HG02852 (cell line): ENCODE measurements around the gene ZBTB20.

ENCODE experiments used
- ATAC-seq: cut with Tn5 transposase; IDR thresholded peaks from one replicate; pipeline ENCODE4 v1.9.1; 2021; ENCODE audit warnings: mild to moderate bottlenecking, moderate library complexity; ENCODE audit not compliant: unreplicated experiment

Gene ZBTB20

DNA sequence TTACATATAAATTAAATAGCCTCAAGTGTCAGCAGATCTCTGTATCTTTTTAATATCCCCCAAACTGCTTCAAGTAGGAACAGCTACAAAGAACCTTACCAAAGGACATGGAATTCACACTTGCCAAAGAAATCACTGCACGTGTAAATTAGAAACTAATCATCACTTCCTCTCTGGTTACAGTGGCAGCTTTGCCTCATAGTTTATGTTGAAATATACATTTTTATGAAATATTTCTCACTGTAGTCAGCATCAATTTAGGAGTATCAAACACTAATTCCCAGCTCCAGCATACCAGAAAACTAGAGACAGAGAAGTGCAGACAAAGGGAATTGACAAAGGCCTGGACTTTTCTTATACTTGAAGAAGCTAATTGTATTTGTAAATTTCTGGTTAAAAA is 592.4 kb downstream of the ZBTB20 start:
- ATAC-seq, result no peak

DNA sequence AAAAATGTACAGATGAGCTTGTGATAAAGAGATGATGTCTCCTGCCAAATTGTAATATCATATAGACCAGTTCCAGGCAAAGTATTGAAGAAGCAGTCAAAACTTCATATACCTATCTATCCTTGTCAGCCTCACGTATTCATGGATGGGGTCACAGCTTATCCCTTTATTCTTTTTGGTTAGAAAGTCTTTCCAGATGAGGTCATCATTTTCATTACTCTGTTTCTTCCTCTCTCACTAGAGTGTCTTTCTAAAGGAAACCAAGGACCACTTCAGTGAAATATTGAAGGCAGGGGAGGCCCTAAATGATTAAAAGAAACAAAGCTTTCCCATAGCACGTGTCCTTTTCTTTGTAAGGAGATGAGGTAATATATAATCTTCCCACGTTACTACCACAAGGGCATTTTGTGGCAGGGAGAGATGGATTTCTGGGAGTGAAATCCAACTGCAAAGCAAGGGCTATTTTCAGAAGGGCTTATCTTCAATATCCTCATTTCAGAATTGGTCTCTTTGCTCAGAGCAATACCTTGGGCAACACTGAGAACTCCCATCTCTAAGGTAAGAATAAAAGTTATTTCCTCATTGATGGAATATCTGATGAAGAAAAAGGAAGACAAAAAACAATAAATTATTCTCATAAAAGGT is 593.0 kb downstream of the ZBTB20 start:
- no peak for ATAC-seq

DNA sequence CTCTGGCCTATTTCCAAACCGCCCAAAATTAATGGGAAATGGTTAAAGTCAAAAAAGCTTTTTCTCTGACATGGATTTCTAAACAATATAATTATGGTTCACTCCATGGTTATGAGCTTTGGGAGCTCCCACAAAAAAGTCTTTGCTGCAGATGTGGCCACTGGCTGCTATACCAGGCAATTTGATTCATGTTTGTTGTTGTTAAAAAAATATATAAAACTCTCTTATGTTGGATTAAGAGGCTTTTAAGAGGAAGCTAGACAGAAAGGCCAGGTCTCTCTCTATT is 594.6 kb downstream of the ZBTB20 start:
- ATAC-seq, result no peak

DNA sequence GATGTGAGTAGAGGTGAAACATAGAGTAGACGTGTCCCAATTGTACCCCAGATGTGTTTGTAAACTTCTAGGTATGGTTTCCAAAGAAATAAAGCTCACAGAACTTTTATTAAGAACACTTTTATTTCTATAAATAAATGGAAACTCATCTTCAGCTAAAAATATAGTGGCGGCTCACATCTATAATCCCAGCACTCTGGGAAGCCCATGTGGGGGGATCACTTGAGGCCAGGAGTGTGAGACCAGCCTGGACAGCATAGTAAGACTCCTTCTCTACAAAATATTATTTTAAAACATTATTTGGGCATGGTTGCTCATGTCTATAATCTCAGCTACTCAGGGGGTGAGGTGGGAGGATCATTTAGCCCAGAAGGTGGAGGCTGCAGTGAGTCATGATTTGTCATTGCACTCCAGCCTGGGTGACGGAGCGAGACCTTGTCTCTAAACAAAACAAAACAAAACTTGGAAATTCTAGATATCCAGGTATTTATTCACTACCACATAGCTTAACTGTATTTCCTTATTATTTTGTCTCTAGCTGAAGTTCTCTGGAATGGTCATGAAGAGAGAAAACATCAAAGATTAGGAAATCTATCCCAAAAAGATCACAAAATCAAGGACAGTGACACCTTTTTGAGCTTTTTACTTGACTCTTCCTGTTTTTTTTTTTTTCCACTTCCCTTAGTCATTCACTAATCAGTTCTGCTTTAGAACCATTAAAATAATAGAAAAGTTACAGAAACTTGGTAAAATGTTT is 595.1 kb downstream of the ZBTB20 start:
- ATAC-seq, result no peak

DNA sequence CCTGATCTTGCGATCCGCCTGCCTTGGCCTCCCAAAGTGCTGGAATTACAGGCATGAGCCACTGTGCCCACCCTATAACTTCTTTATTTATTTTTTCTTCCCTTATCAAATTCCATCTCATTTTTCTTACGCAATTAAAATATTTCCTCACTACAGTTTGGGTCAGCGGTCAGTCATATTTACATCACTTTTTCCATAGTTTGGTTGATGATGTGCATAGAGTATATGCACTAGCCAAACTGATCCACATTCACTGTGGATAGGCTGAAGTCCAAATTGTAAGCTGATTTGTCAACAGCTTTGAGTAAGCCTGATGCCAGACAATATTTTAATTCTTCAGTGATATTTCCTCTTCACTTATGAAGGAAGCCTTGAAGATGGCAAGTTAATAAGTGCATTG is 596.9 kb downstream of the ZBTB20 start:
- no peak for ATAC-seq

DNA sequence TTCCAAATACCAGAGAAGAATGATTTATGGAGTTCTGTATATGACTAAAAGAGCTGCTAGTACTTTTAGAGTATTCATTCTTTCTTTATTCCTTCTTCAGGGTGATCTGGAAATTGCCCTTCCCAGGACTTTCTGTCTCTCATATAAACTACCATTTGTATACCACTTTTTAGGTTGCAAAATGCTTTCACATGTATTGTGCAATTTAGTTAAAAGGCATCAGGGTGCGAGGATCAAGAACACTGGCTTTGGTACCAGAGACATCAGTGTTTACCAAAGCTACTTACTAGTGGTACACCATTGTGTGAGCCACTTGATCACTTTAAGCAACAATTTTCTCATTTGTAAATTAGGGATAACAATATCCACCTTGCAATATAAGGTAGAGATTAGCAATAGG is 601.9 kb downstream of the ZBTB20 start:
- no peak for ATAC-seq

DNA sequence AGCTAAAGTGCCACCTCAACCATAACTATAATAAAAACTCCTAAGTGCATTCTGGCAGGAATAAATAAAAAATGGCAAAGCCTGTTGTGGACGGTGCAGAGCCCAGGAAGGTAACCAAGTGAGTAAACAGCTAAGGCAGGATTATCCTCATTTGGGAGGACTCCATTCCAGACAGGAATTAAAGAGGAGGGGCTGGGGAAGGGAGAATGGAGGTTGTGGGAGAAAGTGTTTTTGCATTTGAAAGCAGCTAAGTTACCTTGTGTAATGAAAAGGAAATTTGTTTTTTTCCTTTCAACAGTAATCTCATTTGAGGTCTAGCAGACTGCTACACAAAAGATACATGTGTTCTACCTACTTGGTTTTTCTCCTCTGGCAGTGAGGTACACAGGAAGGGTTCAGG is 604.7 kb downstream of the ZBTB20 start:
- ATAC-seq, result no peak

DNA sequence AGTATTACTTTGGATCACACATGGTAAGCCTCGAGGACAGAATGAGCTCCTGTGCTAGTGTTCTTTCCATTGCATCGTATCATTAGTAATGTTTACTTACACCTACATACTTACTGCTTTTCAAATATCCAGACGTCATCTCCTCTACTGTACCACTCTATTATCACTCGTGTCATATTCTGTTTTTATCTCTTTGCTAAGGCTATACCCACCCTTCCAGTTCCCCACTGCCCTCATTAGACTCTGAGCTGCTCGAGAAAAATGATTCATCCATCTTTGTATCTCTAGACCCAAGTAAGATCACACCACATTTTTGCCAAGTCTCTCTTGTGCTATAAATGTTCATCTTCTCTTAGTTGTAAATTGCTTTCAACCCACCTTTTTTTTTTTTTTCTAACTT is 607.6 kb downstream of the ZBTB20 start:
- no peak for ATAC-seq

DNA sequence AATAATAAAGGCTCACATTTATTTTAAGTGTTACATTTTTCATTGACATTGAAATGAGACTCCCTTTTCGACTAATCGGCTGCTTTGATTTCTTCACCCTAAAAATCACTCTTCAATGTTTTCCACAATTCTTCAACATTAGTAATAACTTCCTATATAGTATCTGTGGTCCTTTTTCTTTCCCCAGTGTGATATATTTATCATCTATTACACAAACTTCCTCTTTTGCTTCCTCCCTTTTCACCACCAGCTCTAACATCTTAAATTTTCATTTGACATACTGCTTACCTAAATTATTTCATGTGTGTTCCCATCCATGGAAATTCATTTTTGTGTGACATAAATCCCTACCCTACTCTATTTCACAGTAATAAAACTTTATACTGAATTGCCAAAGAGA is 608.9 kb downstream of the ZBTB20 start:
- no peak for ATAC-seq

DNA sequence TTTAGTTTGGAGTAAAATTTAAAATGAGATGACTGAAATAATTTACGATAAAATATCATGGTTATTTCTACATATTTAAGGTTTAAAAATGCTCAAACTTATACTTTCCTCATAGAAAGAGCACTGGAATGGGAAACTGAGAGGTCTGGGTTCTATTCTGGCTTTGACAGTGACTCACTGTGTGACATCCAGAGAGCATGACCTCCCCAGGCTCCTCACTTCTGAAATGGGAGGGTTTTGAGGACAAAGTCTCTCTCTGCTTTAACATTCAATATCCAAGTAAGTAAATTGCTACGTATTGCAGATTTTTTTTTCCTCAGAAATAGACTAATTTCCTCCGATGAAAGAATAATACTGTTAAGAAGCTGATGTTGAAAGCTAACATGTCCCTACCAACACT is 618.6 kb downstream of the ZBTB20 start:
- no peak for ATAC-seq

DNA sequence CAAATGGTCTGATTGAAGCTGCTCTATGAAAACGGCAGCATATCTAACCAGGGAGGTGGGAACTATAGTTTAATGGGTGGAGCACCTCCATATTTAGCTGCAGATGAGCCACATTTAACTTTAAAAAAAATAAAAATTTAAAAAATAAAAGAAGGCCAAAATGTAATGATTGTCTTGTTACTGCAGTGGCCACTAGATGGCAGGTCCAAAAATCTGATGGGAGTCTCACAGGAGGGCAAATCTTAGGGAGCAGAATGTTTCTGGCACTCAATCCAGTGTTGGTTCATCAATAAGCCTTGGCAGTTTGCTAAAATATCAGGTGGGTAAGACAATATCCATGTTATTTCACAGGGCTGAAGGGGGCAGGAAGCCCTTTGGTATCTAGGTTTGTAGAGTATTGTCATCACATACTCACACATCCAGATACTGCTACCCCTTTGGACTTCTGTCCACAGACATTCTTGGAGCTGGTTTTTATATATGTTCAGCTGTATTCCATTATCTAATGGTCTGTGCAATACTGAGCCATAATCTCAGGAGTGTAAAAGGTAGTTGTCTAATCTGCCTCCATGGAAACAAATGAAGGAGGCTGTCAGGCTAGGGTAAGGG is 619.9 kb downstream of the ZBTB20 start:
- no peak for ATAC-seq

DNA sequence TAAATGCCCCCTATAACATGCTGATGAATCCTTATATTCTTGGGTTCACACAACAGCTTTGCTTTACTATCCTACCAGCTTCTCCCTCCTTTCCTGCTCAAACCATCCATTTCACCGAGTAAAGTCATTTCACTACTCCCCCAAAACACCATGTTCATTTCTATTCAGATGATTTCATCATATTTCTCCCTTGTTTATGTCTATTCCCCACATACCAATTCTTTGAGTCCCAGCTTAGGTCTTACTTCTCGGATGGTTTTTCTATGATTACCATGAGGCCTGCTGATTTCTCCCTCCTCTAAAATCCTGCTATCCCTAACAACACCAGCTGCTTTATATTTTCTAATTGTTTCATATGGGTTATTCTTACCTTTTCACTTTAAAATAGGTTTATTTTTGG is 621.8 kb downstream of the ZBTB20 start:
- no peak for ATAC-seq

DNA sequence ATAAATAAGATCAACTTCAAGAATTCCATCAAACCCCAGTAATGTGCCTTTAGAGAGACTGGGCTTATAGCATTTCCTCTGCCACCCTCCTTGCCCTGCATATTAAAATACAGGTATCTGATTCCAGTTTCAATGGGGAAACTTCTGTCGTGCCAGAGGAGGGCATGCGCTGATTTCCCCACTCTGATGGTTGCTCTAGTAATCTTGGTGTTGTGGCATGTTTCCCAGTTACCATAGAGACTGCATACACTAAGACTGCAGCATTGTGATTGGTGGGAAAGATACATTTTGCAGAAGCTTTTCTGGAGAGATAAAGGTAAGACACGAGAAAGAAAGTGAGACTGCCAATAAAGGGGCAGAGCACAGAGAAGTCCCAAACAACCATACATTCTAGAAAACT is 627.7 kb downstream of the ZBTB20 start:
- peak; percentile 60 for ATAC-seq

DNA sequence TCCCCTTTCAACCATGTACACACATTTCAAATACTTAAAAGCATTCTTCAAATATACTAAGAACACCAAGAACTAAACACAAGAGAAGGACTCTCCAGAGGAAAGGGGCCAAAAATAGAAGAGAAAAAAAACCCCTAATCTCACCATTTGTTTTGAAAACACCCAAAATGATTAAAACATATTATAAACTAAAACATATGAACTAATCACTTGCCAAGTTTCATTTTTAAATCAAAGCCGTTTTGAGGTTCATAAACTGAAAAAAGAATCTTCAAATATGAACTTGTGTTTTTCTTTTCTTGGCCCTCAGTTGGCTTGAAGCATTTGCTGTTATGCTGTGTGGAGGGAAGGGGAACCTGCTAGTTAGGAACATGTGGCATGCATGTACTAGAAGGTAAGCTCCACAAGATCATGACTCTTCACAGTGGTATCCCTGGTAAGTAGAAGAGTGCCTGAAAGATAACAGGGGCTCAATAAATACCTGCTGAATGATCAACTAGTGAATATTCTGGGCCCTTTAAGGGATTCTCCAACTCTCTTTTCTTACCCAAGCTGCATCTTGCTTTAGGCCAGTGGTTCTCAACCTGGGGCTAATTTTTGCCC is 628.8 kb downstream of the ZBTB20 start:
- no peak for ATAC-seq

DNA sequence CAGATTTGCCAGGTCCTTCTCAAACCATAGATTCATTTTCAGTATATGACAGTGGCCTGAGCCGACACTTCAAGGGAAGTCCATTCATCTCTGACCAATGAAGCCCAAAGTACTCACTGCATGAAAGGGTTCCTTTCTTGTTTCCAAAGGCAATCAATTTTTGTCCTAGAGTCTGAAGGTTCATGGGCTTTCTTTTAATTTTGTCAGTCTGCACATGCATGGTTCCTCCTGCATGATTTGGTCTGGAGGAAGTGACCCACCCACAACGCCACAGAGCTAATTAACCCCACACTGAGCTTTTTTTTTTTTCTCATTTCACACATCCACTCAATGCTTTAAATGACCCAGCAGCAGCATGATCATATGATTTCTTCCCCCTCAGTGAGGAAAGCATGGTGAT is 636.9 kb downstream of the ZBTB20 start:
- no peak for ATAC-seq

DNA sequence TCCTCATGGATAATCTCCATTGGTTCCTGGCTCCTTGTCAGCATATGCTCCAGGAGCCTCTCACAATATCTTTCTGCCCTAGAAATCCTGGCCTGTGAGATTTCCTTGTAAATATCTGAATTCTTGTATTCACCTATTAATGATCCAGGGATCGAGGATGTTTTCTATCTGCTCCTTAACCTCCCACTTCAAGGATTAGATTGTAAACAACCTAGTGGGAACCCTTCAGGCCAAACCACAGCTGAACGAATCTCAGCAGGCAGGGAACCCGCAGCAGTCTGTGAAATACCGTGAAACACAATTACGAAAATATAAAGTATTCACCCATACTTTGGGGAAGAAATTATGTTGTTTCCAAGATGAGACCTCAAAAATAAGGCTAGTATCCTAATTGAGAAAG is 637.3 kb downstream of the ZBTB20 start:
- no peak for ATAC-seq

DNA sequence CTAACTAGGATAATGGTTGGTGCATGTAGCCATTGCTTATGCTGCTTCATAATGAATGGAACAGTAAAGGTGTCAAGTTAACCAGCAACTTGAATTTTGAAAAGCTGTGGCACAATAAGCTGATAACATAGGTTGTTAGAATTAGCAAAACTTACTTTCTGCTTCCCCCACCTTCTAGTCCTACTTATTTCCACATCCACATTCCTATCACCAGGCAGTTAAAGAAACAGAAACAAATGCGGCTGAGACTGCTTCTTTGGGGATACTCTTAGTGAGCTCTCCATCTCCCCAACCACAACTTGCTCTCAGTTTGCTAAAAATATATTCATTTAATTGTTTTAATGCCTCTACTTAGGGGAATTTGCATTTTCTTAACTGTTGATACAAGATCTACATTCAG is 638.1 kb downstream of the ZBTB20 start:
- no peak for ATAC-seq

DNA sequence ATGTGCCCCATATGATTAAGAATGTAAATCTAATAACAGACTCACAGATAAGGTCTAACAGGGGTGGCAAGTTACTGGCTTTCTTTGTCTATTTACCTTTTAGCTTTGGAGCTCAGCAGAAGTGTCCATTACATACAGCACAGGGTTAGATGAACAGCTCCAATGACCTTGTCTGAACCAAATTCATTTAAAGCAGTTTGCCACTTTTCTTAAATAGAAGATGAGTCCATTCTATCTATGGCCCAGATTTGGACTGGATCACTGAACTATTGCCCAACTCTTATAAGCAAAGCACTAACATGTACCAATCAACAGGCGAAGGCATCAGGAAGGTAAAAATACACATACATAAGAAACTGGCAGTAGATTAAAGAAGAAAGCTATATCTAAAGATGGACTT is 638.9 kb downstream of the ZBTB20 start:
- ATAC-seq, result no peak

DNA sequence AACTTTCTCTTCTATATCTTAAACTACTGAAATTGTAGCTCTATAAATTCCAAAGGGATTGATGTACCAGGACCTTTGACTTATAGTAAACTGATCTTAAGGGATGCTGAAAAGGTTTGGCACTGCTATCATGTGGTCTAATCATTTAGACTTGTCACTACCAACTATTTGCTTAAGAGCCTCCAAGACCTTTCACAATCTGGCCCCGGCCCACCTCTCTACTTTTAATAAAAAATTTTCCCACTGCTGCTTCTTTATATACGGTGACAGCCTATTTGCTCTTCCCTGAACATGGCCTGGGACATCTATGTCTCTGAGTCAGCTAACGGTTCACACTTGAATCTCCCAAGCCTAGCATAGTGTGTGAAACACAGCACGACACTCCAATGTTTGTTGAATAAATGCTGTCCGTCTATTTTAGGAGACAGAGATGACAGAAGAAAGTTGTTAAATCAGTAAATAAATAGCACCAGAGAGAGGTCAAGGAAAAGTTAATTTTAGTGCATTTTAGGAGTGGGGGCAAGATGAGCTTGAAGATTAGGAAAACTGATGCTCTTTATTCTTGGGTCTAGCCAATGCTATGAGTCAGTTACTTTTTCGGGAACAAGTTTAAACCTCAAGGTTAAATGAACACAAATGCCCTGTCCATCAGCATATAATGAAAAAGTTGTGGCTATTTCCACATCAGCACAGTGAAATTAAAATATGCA is 640.3 kb downstream of the ZBTB20 start:
- ATAC-seq, result no peak

DNA sequence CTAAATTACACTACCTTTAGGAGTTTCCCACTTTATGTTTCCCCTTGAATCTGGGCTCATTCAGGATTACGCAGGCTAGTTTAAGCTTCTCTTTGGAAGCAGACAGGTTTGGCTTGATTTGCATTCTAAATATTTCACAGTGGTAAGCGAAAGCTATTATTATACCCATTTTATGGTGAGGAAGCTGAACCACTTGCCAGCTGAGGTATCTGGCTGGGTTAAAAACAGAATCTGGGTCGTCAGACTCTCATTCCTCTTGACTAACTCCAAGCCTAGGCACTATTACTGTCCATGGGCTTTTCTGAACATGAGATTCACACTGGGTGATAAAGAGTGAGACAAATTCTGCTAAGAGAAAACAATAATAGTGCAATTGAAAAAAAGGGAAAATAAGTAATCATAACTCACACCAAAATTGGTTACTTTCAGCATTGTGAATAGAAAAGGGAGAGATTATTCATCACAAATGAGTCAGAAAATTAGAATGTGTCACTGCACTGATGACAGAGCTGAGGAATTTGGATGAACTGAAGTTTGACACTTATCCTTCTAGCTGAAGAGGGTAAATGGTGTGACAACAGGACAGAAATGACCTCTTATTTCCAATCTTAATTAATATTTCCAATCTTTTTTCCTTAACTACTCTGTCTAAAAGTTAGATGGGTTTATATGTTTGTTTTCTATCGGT is 642.0 kb downstream of the ZBTB20 start:
- ATAC-seq, result no peak

DNA sequence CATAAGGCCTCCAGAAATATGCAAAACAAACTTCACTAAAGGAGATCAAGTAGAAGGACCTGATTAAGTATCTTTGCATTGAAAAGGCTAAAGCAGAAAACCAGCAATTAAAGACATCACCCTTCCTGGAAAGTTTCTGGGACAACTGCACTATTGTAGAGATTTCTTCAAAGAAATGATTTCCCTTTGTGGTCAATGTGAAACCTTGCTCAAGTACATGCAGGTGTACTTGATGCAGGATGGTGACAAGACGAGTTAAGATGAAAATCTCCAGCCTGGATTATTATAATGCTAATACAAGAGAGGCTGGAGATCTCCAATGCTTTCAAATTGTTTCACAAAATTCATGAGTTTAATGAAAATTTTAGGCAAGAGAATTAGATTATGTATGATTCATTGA is 644.9 kb downstream of the ZBTB20 start:
- peak; percentile 54 for ATAC-seq
